H1 (cell line): ENCODE measurements around the gene KCTD19. TPM values are rescaled to one million over a fixed set of nuclear protein-coding genes. Genes with fewer than 3 reads are reported as not detected.

Experiments used
- CTCF ChIA-PET: fragments of 300-600 bp; sonication (Branson Sonifier 250); formaldehyde crosslinking; loops from one replicate; lab custom pipeline; 2021; ENCODE audit not compliant: partially characterized antibody; lab: Charles Lee
- POLR2A ChIA-PET: fragments of 300-600 bp; sonication (Branson Sonifier 250); formaldehyde crosslinking; loops from one replicate; lab custom pipeline; 2021; ENCODE audit warnings: inconsistent platforms; ENCODE audit not compliant: partially characterized antibody; lab: Charles Lee
- DNase-seq, 2 experiments: peaks; one replicate each; pipeline versions ENCODE4 v3.0.0 to v3.0.0-alpha.2; 2010 to 2022; ENCODE audit warnings: low spot score in 2 of 2, low read depth in 1 of 2, mixed read lengths in 1 of 2
- FAIRE-seq: peaks from 2 replicates; lab custom pipeline; 2011; peaks lifted over from hg19 to GRCh38; lab: Jason Lieb, UNC
- H2AFZ ChIP-seq: 2 replicates; pipeline ENCODE4 v1.8.1; 2012; ENCODE audit warnings: low read length, inconsistent platforms
- H2AK5ac ChIP-seq: 2 replicates; pipeline ENCODE4 v1.6.1; 2013; ENCODE audit warnings: low read depth, low read length
- H2BK120ac ChIP-seq: replicated peaks from 2 replicates; pipeline ENCODE3; 2013; ENCODE audit warnings: low read depth, low read length, inconsistent platforms
- H2BK12ac ChIP-seq: 2 replicates; pipeline ENCODE4 v1.6.1; 2013; ENCODE audit warnings: low read depth, low read length
- H2BK15ac ChIP-seq: 2 replicates; pipeline ENCODE4 v1.6.1; 2013; ENCODE audit warnings: low read length
- H2BK20ac ChIP-seq: 2 replicates; pipeline ENCODE4 v1.6.1; 2013; ENCODE audit warnings: low read length
- H2BK5ac ChIP-seq: 2 replicates; pipeline ENCODE4 v1.6.1; 2013; ENCODE audit warnings: low read depth, low read length
- H3K14ac ChIP-seq: 2 replicates; pipeline ENCODE4 v1.6.1; 2013; ENCODE audit warnings: inconsistent platforms; ENCODE audit not compliant: insufficient read length
- H3K18ac ChIP-seq: 2 replicates; pipeline ENCODE4 v1.6.1; 2013; ENCODE audit warnings: low read length; ENCODE audit errors: extremely low read depth
- H3K23ac ChIP-seq: 2 replicates; pipeline ENCODE4 v1.6.1; 2013; ENCODE audit warnings: inconsistent platforms; ENCODE audit not compliant: insufficient read length
- H3K23me2 ChIP-seq: 2 replicates; pipeline ENCODE4 v1.6.1; 2013; ENCODE audit warnings: low read depth, low read length
- H3K27ac ChIP-seq: 2 replicates; pipeline ENCODE4 v1.6.1; 2011; ENCODE audit warnings: low read depth, low read length, inconsistent platforms
- H3K27me3 ChIP-seq, 4 experiments: replicated peaks in 1 of 4; 1 replicate in 1 of 4; 2 replicates in 3 of 4; pipeline versions ENCODE4 v1.6.1 to v1.8.1; 2011 to 2013; ENCODE audit warnings: low read length in 3 of 4, mild to moderate bottlenecking in 3 of 4, inconsistent platforms in 2 of 4, mixed read lengths in 2 of 4, moderate library complexity in 1 of 4; ENCODE audit not compliant: control insufficient read depth in 3 of 4, insufficient read depth in 3 of 4; ENCODE audit errors: extremely low read depth in 1 of 4
- H3K36me3 ChIP-seq, 4 experiments: 2 replicates each; pipeline versions ENCODE4 v1.6.1 to v1.8.1; 2011 to 2013; ENCODE audit warnings: mild to moderate bottlenecking in 4 of 4, low read length in 3 of 4, moderate library complexity in 2 of 4, control low read depth in 1 of 4, inconsistent platforms in 1 of 4; ENCODE audit not compliant: insufficient read depth in 4 of 4, control insufficient read depth in 2 of 4
- H3K4ac ChIP-seq: replicated peaks from 2 replicates; pipeline ENCODE3; 2013; ENCODE audit warnings: low read length, low read depth, mixed read lengths, inconsistent platforms; ENCODE audit not compliant: insufficient read length
- H3K4me1 ChIP-seq, 4 experiments: replicated peaks in 1 of 4; 1 replicate in 1 of 4; 2 replicates in 3 of 4; pipeline versions ENCODE4 v1.6.1 to v1.8.1; 2011 to 2013; ENCODE audit warnings: low read length in 3 of 4, inconsistent platforms in 2 of 4, mixed read lengths in 1 of 4; ENCODE audit not compliant: insufficient read depth in 4 of 4, control insufficient read depth in 3 of 4
- H3K4me2 ChIP-seq, 2 experiments: 2 replicates each; pipeline versions ENCODE4 v1.6.1 to v1.8.1; 2011 to 2013; ENCODE audit warnings: low read depth in 2 of 2, low read length in 2 of 2, control low read depth in 1 of 2, inconsistent platforms in 1 of 2, mild to moderate bottlenecking in 1 of 2; ENCODE audit not compliant: insufficient read depth in 1 of 2
- H3K4me3 ChIP-seq, 4 experiments: fragments of 200-600, 300-600 bp in 1 of 4; sonication (generic), shearing (Covaris generic), sonication (Bioruptor Twin) in 1 of 4; 2 replicates each; pipeline versions ENCODE4 v1.5.1 to v1.8.1; 2011 to 2016; ENCODE audit warnings: low read length in 4 of 4, low read depth in 3 of 4, control low read depth in 2 of 4, inconsistent platforms in 2 of 4, mild to moderate bottlenecking in 2 of 4, mixed read lengths in 1 of 4, moderate library complexity in 1 of 4; ENCODE audit not compliant: insufficient read depth in 2 of 4; ENCODE audit errors: extremely low read depth in 1 of 4
- H3K56ac ChIP-seq: replicated peaks from 2 replicates; pipeline ENCODE3; 2013; ENCODE audit warnings: low read depth, mild to moderate bottlenecking, mixed read lengths, low read length, inconsistent platforms; ENCODE audit not compliant: insufficient read length
- H3K79me1 ChIP-seq: 2 replicates; pipeline ENCODE4 v1.6.1; 2013; ENCODE audit warnings: low read depth, low read length, control low read depth
- H3K79me2 ChIP-seq, 2 experiments: 2 replicates each; pipeline versions ENCODE4 v1.6.1 to v1.8.1; 2012 to 2013; ENCODE audit warnings: low read length in 2 of 2, mild to moderate bottlenecking in 2 of 2, inconsistent platforms in 1 of 2; ENCODE audit not compliant: insufficient read depth in 2 of 2, control insufficient read depth in 1 of 2
- H3K9ac ChIP-seq, 4 experiments: replicated peaks in 1 of 4; 1 replicate in 1 of 4; 2 replicates in 3 of 4; pipeline versions ENCODE4 v1.6.1 to v1.8.1; 2011 to 2013; ENCODE audit warnings: low read depth in 3 of 4, low read length in 3 of 4, control low read depth in 2 of 4, mild to moderate bottlenecking in 2 of 4, moderate library complexity in 2 of 4, inconsistent platforms in 1 of 4; ENCODE audit errors: extremely low read depth in 1 of 4
- H3K9me3 ChIP-seq, 2 experiments: 2 replicates each; pipeline versions ENCODE4 v1.6.1 to v1.8.1; 2012 to 2013; ENCODE audit warnings: mild to moderate bottlenecking in 2 of 2, moderate library complexity in 2 of 2, control low read depth in 1 of 2, inconsistent platforms in 1 of 2, low read depth in 1 of 2, low read length in 1 of 2, mixed read lengths in 1 of 2; ENCODE audit not compliant: insufficient read depth in 2 of 2
- H4K20me1 ChIP-seq, 2 experiments: replicated peaks in 1 of 2; 2 replicates each; pipeline versions ENCODE3 to v1.8.1; 2011 to 2013; ENCODE audit warnings: inconsistent platforms in 2 of 2, low read length in 2 of 2, mild to moderate bottlenecking in 1 of 2; ENCODE audit not compliant: insufficient read depth in 2 of 2, control insufficient read depth in 1 of 2
- H4K5ac ChIP-seq: 2 replicates; pipeline ENCODE4 v1.6.1; 2013; ENCODE audit warnings: low read length, low read depth, mixed read lengths, inconsistent platforms; ENCODE audit not compliant: insufficient read length
- H4K8ac ChIP-seq: 2 replicates; pipeline ENCODE4 v1.8.0; 2013; ENCODE audit warnings: mild to moderate bottlenecking, moderate library complexity, low read length, inconsistent platforms; ENCODE audit not compliant: insufficient read depth; ENCODE audit errors: extremely low read depth
- H4K91ac ChIP-seq: replicated peaks from 2 replicates; pipeline ENCODE3; 2013; ENCODE audit warnings: low read length, mixed read lengths, inconsistent platforms; ENCODE audit not compliant: insufficient read length
- BCL11A ChIP-seq, 2 experiments: IDR thresholded peaks; one replicate each; pipeline ENCODE4 v1.6.1; 2011; ENCODE audit warnings: low read depth in 2 of 2, low read length in 2 of 2, mild to moderate bottlenecking in 2 of 2
- CTCF ChIP-seq, 3 experiments: IDR thresholded peaks; 1 replicate in 2 of 3; 2 replicates in 1 of 3; pipeline versions ENCODE4 v1.5.1 to v1.6.1; 2011; ENCODE audit warnings: low read length in 3 of 3, mild to moderate bottlenecking in 3 of 3, inconsistent platforms in 2 of 3, low read depth in 1 of 3, moderate library complexity in 1 of 3; ENCODE audit not compliant: insufficient read depth in 1 of 3; ENCODE audit errors: control extremely low read depth in 1 of 3
- E2F6 ChIP-seq: IDR thresholded peaks from 2 replicates; pipeline ENCODE4 v1.6.1; 2012; ENCODE audit warnings: inconsistent platforms
- JUND ChIP-seq: IDR thresholded peaks from 2 replicates; pipeline ENCODE4 v1.6.1; 2011; ENCODE audit warnings: mild to moderate bottlenecking, improper control_type of control experiment, low read length
- POU5F1 ChIP-seq: IDR thresholded peaks from 2 replicates; pipeline ENCODE4 v1.6.1; 2011; ENCODE audit warnings: low read depth, mild to moderate bottlenecking, low read length, moderate library complexity
- RAD21 ChIP-seq, 2 experiments: IDR thresholded peaks in 1 of 2; conservative IDR thresholded peaks in 1 of 2; 2 replicates each; pipeline ENCODE4 v1.6.1; 2011; ENCODE audit warnings: low read depth in 2 of 2, low read length in 2 of 2, improper control_type of control experiment in 1 of 2, inconsistent platforms in 1 of 2, mild to moderate bottlenecking in 1 of 2, moderate library complexity in 1 of 2
- RXRA ChIP-seq: IDR thresholded peaks from 2 replicates; pipeline ENCODE4 v1.6.1; 2011; ENCODE audit warnings: low read depth, mild to moderate bottlenecking, low read length, moderate library complexity; ENCODE audit not compliant: insufficient read depth
- polyA plus RNA-seq, 7 experiments: library from polyadenylated mRNA; depleted of rRNA in 3 of 7; stranded (reverse) in 5 of 7; unstranded in 2 of 7; fragments of >200 nt in 5 of 7; fragments of 200-250 nt in 2 of 7; gene quantifications; 1 replicate in 5 of 7; 2 replicates in 1 of 7; 4 replicates in 1 of 7; pipeline versions ENCODE4 v1.2.1 to v1.2.3, GENCODE V29; 2011 to 2013; ENCODE audit warnings: missing spikeins in 2 of 7, mixed read lengths in 2 of 7
- total RNA-seq: library from RNA; stranded (reverse); fragmentation: NEBNext Ultra II Directional; extraction: Animal tissue kit (Norgen Biotek cat#: 25700); gene quantifications from 2 replicates; pipeline ENCODE4 v1.2.1, GENCODE V29; 2021

Gene KCTD19
- total and polyA plus RNA-seq, 2 of the 8 experiments (the other 6 are each of a cell fraction or from before 2014, with no cell fraction given): 0.06 to 0.24 TPM

- H2AK5ac ChIP-seq: no peak overlapping the region
- H3K27me3 ChIP-seq: peaks cover 0 to 5% (median 0%) of the 10 kb centered on the region in 4 experiments; a peak in 3 of 7 replicates
- H3K23me2 ChIP-seq: no peaks in the 10 kb centered on the region
- H4K8ac ChIP-seq: no peak overlapping the region
- POLR2A ChIA-PET: interaction anchor here (0.9 kb wide), 1 partner anchor 72 kb away, joined by 3 read pairs; no protein-coding TSS in a partner anchor
- no peak overlapping the region for H3K4me2 ChIP-seq
- H2BK15ac ChIP-seq: no peak overlapping the region
- H4K91ac ChIP-seq: no peak overlapping the region
- no peaks in the 10 kb centered on the region for H3K9me3 ChIP-seq
- DNase-seq (no peak), FAIRE-seq (no peak)
- H3K4me1 ChIP-seq: no peaks in the 10 kb centered on the region
- H4K5ac ChIP-seq: no peak overlapping the region
- no peak overlapping the region for H2BK5ac ChIP-seq
- H2BK12ac ChIP-seq: no peak overlapping the region
- H3K4me3 ChIP-seq: no peak overlapping the region
- no peak overlapping the region for H3K56ac ChIP-seq
- no peak overlapping the region for H3K9ac ChIP-seq
- H2BK20ac ChIP-seq: no peak overlapping the region
- H2BK120ac ChIP-seq: no peak overlapping the region
- no peaks in the 10 kb centered on the region for H4K20me1 ChIP-seq
- no peak overlapping the region for H3K18ac ChIP-seq
- H3K36me3 ChIP-seq: no peaks in the 10 kb centered on the region
- no peak overlapping the region for H3K4ac ChIP-seq
- CTCF ChIA-PET: interaction anchor here (0.6 to 3.8 kb wide), 20 partner anchors 10 to 165 kb away, joined by 3 to 26 read pairs (median 5); partner anchors contain the start of gene TPPP3
- H3K79me2 ChIP-seq: no peaks in the 10 kb centered on the region
- no peak overlapping the region for H3K23ac ChIP-seq
- H3K14ac ChIP-seq: no peak overlapping the region
- no peaks in the 10 kb centered on the region for H3K79me1 ChIP-seq
- H3K27ac ChIP-seq: no peak overlapping the region
- no peak overlapping the region for H2AFZ ChIP-seq
- TF ChIP-seq JUND (no peak), CTCF (IDR thresholded peaks at IDR 0.05; ENCODE audit: control extremely low read depth in 1 of 3, insufficient read depth in 1 of 3, low read depth in 1 of 3, low read length in 3 of 3) (peak in 2 of 3 experiments; percentile 28 to 35; a peak in 2 of 4 replicates), BCL11A (IDR thresholded peaks at IDR 0.05; ENCODE audit: low read depth in 2 of 2, low read length in 2 of 2) (no peak), RAD21 (IDR thresholded peaks at IDR 0.05 in 1 of 2, conservative IDR thresholded peaks at IDR 0.05 in 1 of 2; ENCODE audit: low read depth in 2 of 2, low read length in 2 of 2) (peak; percentile 51 to 57), E2F6 (no peak), POU5F1 (no peak), RXRA (no peak)
These were observed 46.1 kb upstream of the KCTD19 start for GRCh38 chr16:67372664-67373063.
